Activated naive CD4-positive, alpha-beta T cell treated with anti-CD3 and anti-CD28 coated beads, Interleukin-2, amount 50 U/mL, for 72 hours (primary cell): ENCODE data around the gene LAMB2. TPM values are rescaled to one million over a fixed set of nuclear protein-coding genes. Genes with fewer than 3 reads are reported as not detected.

Experiments
- ATAC-seq, 2 donors: fragments of 150-1000 bp; cut with Tn5 transposase; 2 replicates each; pipeline ENCODE4 v1.10.0; 2021; ENCODE audit warnings: mild to moderate bottlenecking in 2 of 2, moderate library complexity in 2 of 2
- DNase-seq, 2 donors: peaks; one replicate each; pipeline ENCODE4 v3.0.0; 2021 to 2022; ENCODE audit warnings: low spot score in 2 of 2
- H3K27ac Mint-ChIP-seq, 2 donors: one replicate each; pipeline ENCODE4 v1.8.0; 2022; ENCODE audit warnings: mild to moderate bottlenecking in 2 of 2, mixed read lengths in 2 of 2
- H3K36me3 Mint-ChIP-seq, 2 donors: one replicate each; pipeline ENCODE4 v1.8.0; 2022; ENCODE audit warnings: mixed read lengths in 2 of 2
- H3K9me3 Mint-ChIP-seq, 2 donors: one replicate each; pipeline ENCODE4 v1.8.0; 2022; ENCODE audit warnings: mixed read lengths in 2 of 2
- total RNA-seq, 2 donors: library from RNA; stranded (reverse); gene quantifications; one replicate each; pipeline ENCODE4 v1.2.3, GENCODE V29; 2022

The LAMB2 gene
- total RNA-seq, 2 donors from 2014 or later = 1.4 TPM; not detected in 1

DNA sequence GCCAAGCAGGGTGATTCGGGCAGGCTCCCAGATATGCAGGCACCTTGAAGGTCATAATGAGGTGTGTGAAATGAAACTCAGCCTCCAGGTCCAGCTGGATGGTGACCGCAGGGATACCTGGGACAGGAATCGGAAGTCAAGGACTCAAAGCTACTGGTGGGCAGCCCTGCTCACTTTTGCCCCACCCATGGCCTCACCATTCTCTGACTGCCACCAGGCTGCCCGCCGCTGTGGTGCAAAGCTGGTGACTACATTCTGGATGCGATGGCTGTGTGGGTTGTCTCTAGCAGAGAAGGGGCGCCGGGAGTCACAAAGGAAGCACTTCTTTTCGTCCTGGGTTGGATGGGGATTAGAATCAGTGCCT, 795 bp downstream of the LAMB2 start:
- no peak overlapping the region for H3K27ac Mint-ChIP-seq
- no peaks in the 10 kb centered on the region for H3K36me3 Mint-ChIP-seq
- no peak for ATAC-seq
- no peak for DNase-seq
- no peaks in the 10 kb centered on the region for H3K9me3 Mint-ChIP-seq

DNA sequence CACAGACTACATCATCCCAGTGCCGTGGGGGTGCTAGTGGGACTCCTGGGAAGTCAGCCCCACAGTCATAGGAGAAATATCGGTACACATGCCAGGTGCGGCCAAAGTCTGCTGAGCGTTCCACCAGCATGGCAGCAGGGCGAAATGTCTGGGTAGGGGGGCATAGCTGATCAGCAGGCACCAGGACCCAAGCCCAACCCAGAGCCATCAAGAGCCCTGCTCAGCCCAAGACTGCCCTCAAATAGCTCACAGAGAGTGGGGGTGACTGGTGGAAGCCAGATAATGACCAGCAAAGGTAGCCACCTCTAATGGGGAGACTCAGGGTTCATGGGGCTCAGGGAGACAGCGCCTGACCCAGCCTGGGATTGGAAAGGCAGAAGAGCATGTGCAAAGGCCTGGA, 1.3 kb downstream of the LAMB2 start:
- ATAC-seq (no peak), DNase-seq (no peak)
- Mint-ChIP-seq H3K36me3 (no peaks in the 10 kb centered on the region), H3K27ac (no peak overlapping the region), H3K9me3 (no peaks in the 10 kb centered on the region)

- ATAC-seq = no peak
- no peak for DNase-seq
- Mint-ChIP-seq H3K9me3 (no peaks in the 10 kb centered on the region), H3K27ac (no peak overlapping the region), H3K36me3 (no peaks in the 10 kb centered on the region)
These were observed 1.8 kb downstream of the LAMB2 start for GRCh38 chr3:49131040-49131439.

GRCh38 chr3:49124991-49125670, 7.7 kb downstream of the LAMB2 start:
- no peak for DNase-seq
- peak overlapping the region in 1 of 2 donors; percentile 61 for H3K27ac Mint-ChIP-seq

GRCh38 chr3:49124203-49124602, 8.6 kb downstream of the LAMB2 start:
- no peak for ATAC-seq

More at GRCh38 chr3:49124991-49125670, 7.7 kb downstream of the LAMB2 start:
- no peaks in the 10 kb centered on the region for H3K36me3 Mint-ChIP-seq
- ATAC-seq = no peak
- H3K9me3 Mint-ChIP-seq = no peaks in the 10 kb centered on the region

GRCh38 chr3:49123687-49124086, 9.2 kb downstream of the LAMB2 start:
- no peak for DNase-seq
- no peaks in the 10 kb centered on the region for H3K9me3 Mint-ChIP-seq
- H3K27ac Mint-ChIP-seq = no peak overlapping the region
- no peak for ATAC-seq
- H3K36me3 Mint-ChIP-seq = peaks cover 0 to 5% of the 10 kb centered on the region in 2 donors

More at GRCh38 chr3:49124203-49124602, 8.6 kb downstream of the LAMB2 start:
- Mint-ChIP-seq H3K9me3 (no peaks in the 10 kb centered on the region), H3K27ac (no peak overlapping the region), H3K36me3 (peaks cover 0 to under 1% of the 10 kb centered on the region in 2 donors)
- DNase-seq = no peak

- no peak for ATAC-seq
- no peak overlapping the region for H3K27ac Mint-ChIP-seq
- H3K9me3 Mint-ChIP-seq = no peaks in the 10 kb centered on the region
- peaks cover 0 to 6% of the 10 kb centered on the region in 2 donors for H3K36me3 Mint-ChIP-seq
- no peak for DNase-seq
These were observed 9.8 kb downstream of the LAMB2 start for GRCh38 chr3:49122886-49123545.

DNA sequence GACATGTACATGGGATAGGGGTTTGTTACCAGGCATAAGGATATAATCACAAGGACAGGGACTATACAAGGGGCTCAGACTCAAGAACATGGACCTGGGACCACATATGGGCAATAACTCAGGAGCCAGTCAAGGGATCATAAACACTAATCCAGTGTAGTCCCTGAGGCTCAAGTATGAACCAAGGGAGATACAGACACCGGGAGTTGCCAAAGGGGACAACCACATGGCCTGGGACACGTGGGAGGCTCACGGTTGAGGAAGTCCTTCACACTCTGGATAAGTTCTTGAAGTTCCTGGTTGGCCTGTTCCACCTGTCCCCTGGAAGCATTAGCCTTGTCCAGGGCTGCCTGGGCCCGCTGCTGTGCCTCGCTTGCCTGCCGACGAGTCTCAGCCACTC, 10.4 kb downstream of the LAMB2 start:
- Mint-ChIP-seq H3K9me3 (no peaks in the 10 kb centered on the region), H3K36me3 (peaks cover 0 to 6% of the 10 kb centered on the region in 2 donors), H3K27ac (peak overlapping the region in 1 of 2 donors; percentile 90)
- ATAC-seq (no peak), DNase-seq (no peak)

GRCh38 chr3:49122022-49122421, 10.8 kb downstream of the LAMB2 start:
- Mint-ChIP-seq H3K27ac (peak overlapping the region; percentile 77 to 90), H3K9me3 (no peaks in the 10 kb centered on the region), H3K36me3 (peaks cover 0 to 6% of the 10 kb centered on the region in 2 donors)
- ATAC-seq = no peak
- no peak for DNase-seq

DNA sequence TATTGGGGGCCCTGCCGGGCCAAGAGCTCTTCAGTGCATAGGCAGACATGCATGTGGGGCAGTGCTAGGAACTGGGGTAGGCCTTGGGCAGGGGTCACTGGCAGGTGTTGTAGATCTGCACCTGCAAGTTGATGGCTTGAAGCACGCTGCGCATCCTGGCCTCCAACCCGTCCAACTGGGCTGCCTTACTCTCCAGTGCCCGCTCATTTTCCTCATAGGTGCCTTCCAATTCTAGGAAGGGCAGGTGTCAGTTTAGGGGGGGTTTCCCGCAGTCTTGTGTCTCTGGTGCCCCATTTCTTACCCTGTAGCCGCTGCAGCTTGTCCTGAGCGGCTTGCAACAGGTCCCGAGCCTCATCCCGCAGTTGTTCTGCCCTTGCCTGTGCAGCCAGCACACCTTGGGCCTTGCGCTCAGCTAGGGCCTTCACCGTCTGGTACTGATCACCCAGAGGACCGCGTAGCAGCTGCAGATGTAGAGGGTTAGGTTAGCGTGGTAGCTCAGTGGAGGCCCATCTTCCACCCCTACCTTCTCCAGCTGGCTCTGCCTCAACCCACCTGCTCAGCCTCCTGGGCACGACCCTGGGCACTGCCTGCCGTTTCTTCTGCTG, 11.6 kb downstream of the LAMB2 start:
- no peak for DNase-seq
- no peaks in the 10 kb centered on the region for H3K9me3 Mint-ChIP-seq
- ATAC-seq = no peak

GRCh38 chr3:49120438-49121131, 12.3 kb downstream of the LAMB2 start, which contains the start of gene USP19:
TSS of gene USP19 (minus strand) at chr3:49120823. CDS start at chr3:49119145, 1,678 bp downstream.
- Mint-ChIP-seq H3K36me3 (peaks cover 6% of the 10 kb centered on the region in 2 donors), H3K27ac (peak within 1 kb of the TSS; percentile 88 to 90)
- peak; percentile 95 to 96 for ATAC-seq

More for the DNA sequence above, 11.6 kb downstream of the LAMB2 start:
- H3K27ac Mint-ChIP-seq = peak overlapping the region; percentile 77 to 90
- H3K36me3 Mint-ChIP-seq = peaks cover 0 to 6% of the 10 kb centered on the region in 2 donors

DNA sequence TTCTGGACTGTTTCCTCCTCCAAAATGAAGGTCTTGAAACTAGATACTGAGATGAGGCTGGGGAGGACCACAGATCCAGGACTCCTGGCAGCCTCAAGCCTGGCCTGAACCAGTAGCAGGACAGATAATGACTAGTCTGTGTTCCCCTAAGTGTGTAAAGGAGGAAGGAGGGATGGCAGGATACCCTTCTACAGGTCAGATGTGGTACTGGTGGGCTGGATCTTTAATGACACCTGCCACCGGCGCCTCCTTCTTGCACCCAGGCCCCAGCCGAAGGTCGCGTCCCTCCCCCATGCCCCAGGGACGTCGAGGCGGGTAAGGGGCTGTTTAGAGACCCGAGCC, 12.8 kb downstream of the LAMB2 start:
- H3K36me3 Mint-ChIP-seq = peaks cover 6% of the 10 kb centered on the region in 2 donors
- no peak for DNase-seq
- H3K9me3 Mint-ChIP-seq = no peaks in the 10 kb centered on the region
- peak overlapping the region; percentile 88 to 90 for H3K27ac Mint-ChIP-seq
- ATAC-seq = peak in 1 of 2 donors; percentile 6

More at GRCh38 chr3:49120438-49121131, 12.3 kb downstream of the LAMB2 start, which contains the start of gene USP19:
- peak; percentile 94 to 95 for DNase-seq
- H3K9me3 Mint-ChIP-seq = no peaks in the 10 kb centered on the region

- peak overlapping the region; percentile 88 to 90 for H3K27ac Mint-ChIP-seq
These were observed 13.4 kb downstream of the LAMB2 start for GRCh38 chr3:49119439-49119838.

GRCh38 chr3:49119036-49119435, 13.8 kb downstream of the LAMB2 start:
- H3K36me3 Mint-ChIP-seq = peaks cover 6% of the 10 kb centered on the region in 2 donors
- DNase-seq = no peak
- no peak for ATAC-seq
- H3K9me3 Mint-ChIP-seq = no peaks in the 10 kb centered on the region
- peak overlapping the region; percentile 55 to 90 for H3K27ac Mint-ChIP-seq

More at GRCh38 chr3:49119439-49119838, 13.4 kb downstream of the LAMB2 start:
- DNase-seq (no peak), ATAC-seq (no peak)
- Mint-ChIP-seq H3K36me3 (peaks cover 6% of the 10 kb centered on the region in 2 donors), H3K9me3 (no peaks in the 10 kb centered on the region)

DNA sequence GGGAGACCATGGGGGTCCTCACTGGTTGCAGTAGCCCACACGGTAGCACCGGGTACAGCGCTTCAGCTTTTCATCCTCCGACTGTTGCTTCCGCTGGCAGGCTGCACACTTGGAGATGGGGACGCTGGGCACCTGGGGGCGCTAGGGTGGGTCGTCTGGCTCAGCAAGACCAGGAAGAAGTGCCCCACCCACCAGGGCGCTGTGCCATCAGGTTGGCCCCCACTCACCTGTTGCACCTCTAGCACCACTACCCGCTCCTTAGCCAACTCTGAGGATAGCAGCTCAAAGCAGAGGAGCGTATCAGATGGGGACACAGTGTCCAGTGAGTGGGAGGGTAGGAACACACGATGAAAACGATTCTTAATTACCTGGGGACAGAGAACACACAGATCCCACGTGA, 20.6 kb downstream of the LAMB2 start:
- no peak for DNase-seq
- no peak for ATAC-seq
- H3K36me3 Mint-ChIP-seq = peaks cover 0 to 10% of the 10 kb centered on the region in 2 donors
- H3K27ac Mint-ChIP-seq = no peak overlapping the region
- H3K9me3 Mint-ChIP-seq = no peaks in the 10 kb centered on the region

DNA sequence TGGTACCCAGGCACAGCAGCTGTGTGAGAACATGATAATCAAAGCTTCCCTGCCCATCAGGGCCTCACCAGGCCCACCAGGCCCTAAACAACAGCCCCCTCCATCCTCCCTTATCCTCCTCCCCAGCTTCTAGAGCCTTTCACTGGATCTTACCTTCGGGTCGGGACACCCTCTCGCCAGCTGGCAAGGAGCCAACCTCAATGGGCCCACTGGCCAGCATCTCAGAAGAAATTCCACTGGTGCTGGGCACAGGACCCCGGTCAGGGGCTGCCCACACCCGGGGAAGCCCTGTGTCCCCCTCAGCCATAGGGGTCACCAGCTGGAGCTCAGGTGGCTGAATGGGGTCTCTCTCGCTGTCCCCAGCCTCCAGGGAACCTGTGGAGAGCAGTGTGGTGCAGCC, 21.5 kb downstream of the LAMB2 start:
- H3K36me3 Mint-ChIP-seq = peaks cover 0 to 10% of the 10 kb centered on the region in 2 donors
- H3K9me3 Mint-ChIP-seq = no peaks in the 10 kb centered on the region
- no peak overlapping the region for H3K27ac Mint-ChIP-seq
- DNase-seq (no peak), ATAC-seq (no peak)

DNA sequence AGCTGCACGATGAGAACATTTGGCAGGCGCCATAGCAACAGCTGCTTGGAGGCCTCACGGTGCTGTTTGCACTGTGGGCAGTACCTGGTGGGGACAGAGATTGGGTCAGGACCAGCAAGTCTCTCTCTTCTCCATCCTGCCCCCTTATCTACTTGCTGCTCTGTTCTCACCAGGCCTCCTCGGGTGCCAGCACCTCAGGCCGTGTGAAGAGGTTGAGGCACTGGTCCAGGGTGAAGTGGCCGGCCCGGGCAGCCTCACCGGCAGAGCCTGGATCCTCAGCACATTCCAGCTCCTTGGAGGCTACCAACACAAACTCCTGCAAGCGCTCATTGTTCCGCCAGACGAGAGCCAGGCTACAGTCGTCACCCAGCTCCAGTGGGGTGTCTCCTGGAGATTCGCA, 22.1 kb downstream of the LAMB2 start:
- Mint-ChIP-seq H3K9me3 (no peaks in the 10 kb centered on the region), H3K36me3 (peaks cover 0 to 6% of the 10 kb centered on the region in 2 donors), H3K27ac (no peak overlapping the region)
- DNase-seq (no peak), ATAC-seq (no peak)
